Measurements from ENCODE around the gene PLCZ1.

PLCZ1 gene

GRCh38 chr12:18640321-18640955 is 97.4 kb downstream of the PLCZ1 start:
- DNase-seq (ENCODE audit: extremely low read depth, low read depth) = no peak
- TF ChIP-seq CTCF (IDR thresholded peaks at IDR 0.05; ENCODE audit: low read depth, low read length, missing control alignments) = no peak
- no peak overlapping the region for H3K4me3 ChIP-seq (replicated peaks; ENCODE audit: low read depth, low read length)

GRCh38 chr12:18634382-18634781 is 103.4 kb downstream of the PLCZ1 start:
- H3K4me3 ChIP-seq (replicated peaks; ENCODE audit: low read depth, low read length) = no peak overlapping the region
- DNase-seq (ENCODE audit: extremely low read depth, low read depth) = no peak
- TF ChIP-seq CTCF (IDR thresholded peaks at IDR 0.05; ENCODE audit: low read depth, low read length, missing control alignments) = no peak

Data from HFF-Myc (cell line).